ENCODE data around the gene RFC5. TPM values are rescaled to one million over a fixed set of nuclear protein-coding genes. Genes with fewer than 3 reads are reported as not detected.

RFC5 gene
- total RNA-seq, 1 donor from 2014 or later, result 5.8 TPM

DNA sequence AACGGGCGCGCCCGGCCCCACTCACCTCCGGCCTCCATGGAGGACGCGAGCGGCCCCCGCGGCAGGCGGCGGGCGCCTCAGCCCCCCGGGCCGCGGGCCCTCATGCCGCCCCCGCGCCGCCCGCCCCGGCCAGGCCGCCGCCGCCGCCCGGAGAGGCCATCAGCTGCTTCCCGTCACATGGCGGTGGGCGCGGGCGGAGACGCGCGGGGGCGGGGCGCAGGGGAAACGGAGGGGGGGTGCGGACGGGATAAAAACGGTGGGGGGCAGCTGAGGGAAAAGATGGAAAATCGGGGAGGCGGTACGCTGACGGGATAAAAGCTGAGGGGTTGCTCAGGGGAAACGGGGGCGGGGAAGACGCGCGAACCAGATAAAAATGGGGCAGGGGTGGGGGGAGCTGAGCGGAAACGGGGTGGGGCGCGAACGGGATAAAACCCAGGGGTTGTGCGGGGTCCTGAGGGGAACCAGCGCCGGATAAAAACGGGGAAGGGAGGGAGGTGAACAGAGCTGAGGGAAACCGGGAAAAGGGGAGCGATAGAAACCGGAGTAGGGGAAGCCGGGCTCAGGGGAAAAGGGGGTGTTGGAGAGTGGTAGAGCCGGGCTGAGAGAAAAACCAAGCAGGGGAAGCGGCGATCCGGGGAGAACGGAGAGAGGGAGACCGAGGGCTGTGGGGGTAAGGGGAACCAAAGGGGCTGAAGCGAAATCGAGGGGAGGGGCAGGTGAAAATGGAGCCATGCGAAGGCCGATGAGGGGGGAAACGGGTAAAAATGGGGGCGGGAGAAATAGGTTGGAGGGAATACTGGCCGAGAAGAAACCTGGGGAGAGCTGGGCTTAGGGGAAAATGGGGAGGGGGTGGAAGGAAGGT is 44.7 kb downstream of the RFC5 start, which contains the start of gene WSB2:
WSB2 (minus strand) TSS at position 169 of the 862 bp plus-strand sequence; CDS start at position 38, 131 bp downstream.
- Histone ChIP-seq H3K27me3 (ENCODE audit: insufficient read depth, low read length) (no peaks in the 10 kb centered on the region), H3K27ac (ENCODE audit: low read depth, low read length) (peak within 1 kb of the TSS; percentile 88), H3K79me2 (ENCODE audit: insufficient read depth, low read length) (peaks cover 56% of the 10 kb centered on the region), H3K9me3 (ENCODE audit: insufficient read depth, low read depth, low read length) (no peaks in the 10 kb centered on the region), H3K36me3 (ENCODE audit: insufficient read depth, low read length) (no peaks in the 10 kb centered on the region), H3K9ac (ENCODE audit: low read length) (peak within 1 kb of the TSS; percentile 99), H4K20me1 (ENCODE audit: insufficient read depth, low read length) (peaks cover 4% of the 10 kb centered on the region), H2AFZ (ENCODE audit: low read depth, low read length) (peak within 1 kb of the TSS; percentile 66), H3K4me1 (ENCODE audit: insufficient read depth, low read length) (peaks cover 21% of the 10 kb centered on the region), H3K4me3 (ENCODE audit: insufficient read depth, low read depth, low read length) (peak within 1 kb of the TSS; percentile 92), H3K4me2 (ENCODE audit: low read length) (peak within 1 kb of the TSS; percentile 99)
- peaks cover 27% of the 10 kb centered on the region for H3K4me1 Mint-ChIP-seq (ENCODE audit: low read depth, unreplicated experiment)
- H3K4me3 Mint-ChIP-seq (ENCODE audit: unreplicated experiment), result peak within 1 kb of the TSS; percentile 96
- no peaks in the 10 kb centered on the region for H3K9me3 Mint-ChIP-seq (ENCODE audit: unreplicated experiment)
- H3K36me3 Mint-ChIP-seq (ENCODE audit: low read depth, unreplicated experiment), result peaks cover 4% of the 10 kb centered on the region
- no peak for FAIRE-seq
- peak within 1 kb of the TSS; percentile 91 for H3K27ac Mint-ChIP-seq (ENCODE audit: unreplicated experiment)
- peak; percentile 44 for DNase-seq (ENCODE audit: low read depth)
- no peaks in the 10 kb centered on the region for H3K27me3 Mint-ChIP-seq (ENCODE audit: low read depth, unreplicated experiment)
- TF ChIP-seq, protein P1, sequence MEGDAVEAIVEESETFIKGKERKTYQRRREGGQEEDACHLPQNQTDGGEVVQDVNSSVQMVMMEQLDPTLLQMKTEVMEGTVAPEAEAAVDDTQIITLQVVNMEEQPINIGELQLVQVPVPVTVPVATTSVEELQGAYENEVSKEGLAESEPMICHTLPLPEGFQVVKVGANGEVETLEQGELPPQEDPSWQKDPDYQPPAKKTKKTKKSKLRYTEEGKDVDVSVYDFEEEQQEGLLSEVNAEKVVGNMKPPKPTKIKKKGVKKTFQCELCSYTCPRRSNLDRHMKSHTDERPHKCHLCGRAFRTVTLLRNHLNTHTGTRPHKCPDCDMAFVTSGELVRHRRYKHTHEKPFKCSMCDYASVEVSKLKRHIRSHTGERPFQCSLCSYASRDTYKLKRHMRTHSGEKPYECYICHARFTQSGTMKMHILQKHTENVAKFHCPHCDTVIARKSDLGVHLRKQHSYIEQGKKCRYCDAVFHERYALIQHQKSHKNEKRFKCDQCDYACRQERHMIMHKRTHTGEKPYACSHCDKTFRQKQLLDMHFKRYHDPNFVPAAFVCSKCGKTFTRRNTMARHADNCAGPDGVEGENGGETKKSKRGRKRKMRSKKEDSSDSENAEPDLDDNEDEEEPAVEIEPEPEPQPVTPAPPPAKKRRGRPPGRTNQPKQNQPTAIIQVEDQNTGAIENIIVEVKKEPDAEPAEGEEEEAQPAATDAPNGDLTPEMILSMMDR (IDR thresholded peaks at IDR 0.05; ENCODE audit: insufficient read depth, low read depth, low read length), result no peak
- TF ChIP-seq EZH2 (IDR thresholded peaks at IDR 0.05; ENCODE audit: insufficient read depth, low read length), result no peak

GRCh38 chr12:118061873-118062843 is 45.7 kb downstream of the RFC5 start:
- Mint-ChIP-seq H3K4me1 (ENCODE audit: low read depth, unreplicated experiment) (peaks cover 27% of the 10 kb centered on the region), H3K27ac (ENCODE audit: unreplicated experiment) (peak overlapping the region; percentile 91), H3K36me3 (ENCODE audit: low read depth, unreplicated experiment) (peaks cover 4% of the 10 kb centered on the region), H3K9me3 (ENCODE audit: unreplicated experiment) (no peaks in the 10 kb centered on the region), H3K4me3 (ENCODE audit: unreplicated experiment) (peak overlapping the region; percentile 94), H3K27me3 (ENCODE audit: low read depth, unreplicated experiment) (no peaks in the 10 kb centered on the region)
- Histone ChIP-seq H3K27ac (ENCODE audit: low read depth, low read length) (peak overlapping the region; percentile 88), H3K4me2 (ENCODE audit: low read length) (peak overlapping the region; percentile 99), H3K36me3 (ENCODE audit: insufficient read depth, low read length) (no peaks in the 10 kb centered on the region), H3K4me3 (ENCODE audit: insufficient read depth, low read depth, low read length) (peak overlapping the region; percentile 70), H3K79me2 (ENCODE audit: insufficient read depth, low read length) (peaks cover 48% of the 10 kb centered on the region), H3K27me3 (ENCODE audit: insufficient read depth, low read length) (no peaks in the 10 kb centered on the region), H2AFZ (ENCODE audit: low read depth, low read length) (peak overlapping the region; percentile 66), H4K20me1 (ENCODE audit: insufficient read depth, low read length) (peaks cover 4% of the 10 kb centered on the region), H3K9ac (ENCODE audit: low read length) (peak overlapping the region; percentile 99), H3K9me3 (ENCODE audit: insufficient read depth, low read depth, low read length) (no peaks in the 10 kb centered on the region), H3K4me1 (ENCODE audit: insufficient read depth, low read length) (peaks cover 21% of the 10 kb centered on the region)
- TF ChIP-seq EZH2 (IDR thresholded peaks at IDR 0.05; ENCODE audit: insufficient read depth, low read length), result no peak
- TF ChIP-seq, protein P1 (IDR thresholded peaks at IDR 0.05; ENCODE audit: insufficient read depth, low read depth, low read length), result no peak
- FAIRE-seq (no peak), DNase-seq (ENCODE audit: low read depth) (peak; percentile 54)
